Breast epithelium (tissue), 3 donors: Measurements from ENCODE around the gene LORICRIN.

Source experiments
- CTCF ChIP-seq, 3 donors: fragments of 450-650 bp; IDR thresholded peaks; one replicate each; pipeline ENCODE4 v1.5.1; 2016 to 2017; ENCODE audit warnings: antibody characterized with exemption in 3 of 3, mild to moderate bottlenecking in 3 of 3, moderate library complexity in 3 of 3
- POLR2AphosphoS5 ChIP-seq, 3 donors: sonication (generic); formaldehyde crosslinking; IDR thresholded peaks; one replicate each; pipeline ENCODE4 v1.6.1; 2017; ENCODE audit warnings: antibody characterized with exemption in 3 of 3

DNA sequence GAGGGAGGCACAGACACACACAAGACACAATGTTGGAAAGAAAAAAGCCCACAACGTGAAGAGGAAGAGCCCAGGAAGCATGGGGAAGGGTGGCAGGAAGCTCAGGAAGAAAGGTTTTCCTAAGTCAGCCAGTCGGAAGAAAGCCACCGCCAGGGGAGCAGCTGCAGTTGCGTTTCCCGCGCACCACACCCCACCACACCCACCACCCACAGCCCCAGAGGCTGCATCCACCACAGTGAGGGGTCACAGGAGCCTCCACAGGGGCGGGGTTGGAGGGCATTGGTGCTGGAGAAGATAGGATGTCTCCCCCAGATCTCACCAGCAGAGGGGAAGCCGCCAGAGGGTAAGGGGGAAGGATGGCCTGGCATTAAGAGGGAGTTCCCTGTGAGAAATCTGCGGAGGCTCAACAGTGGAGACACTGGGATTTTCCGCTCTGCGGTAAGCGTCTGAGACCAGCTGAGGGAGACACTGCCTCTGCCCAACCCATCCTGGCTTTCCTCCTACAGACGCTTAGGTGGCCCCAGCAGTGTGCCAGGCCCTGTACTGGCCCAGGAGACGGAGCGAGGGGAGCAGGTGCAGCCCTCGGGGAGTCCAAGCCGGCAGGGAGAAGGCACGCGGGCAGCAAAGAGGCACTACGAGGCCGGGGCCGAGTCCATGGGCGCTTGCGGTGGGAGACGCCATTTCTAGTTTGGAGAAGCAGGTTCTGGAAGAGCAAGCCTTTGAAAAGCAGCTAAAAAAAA lies 33.4 kb downstream of the LORICRIN start:
- no peak for TF ChIP-seq CTCF (IDR thresholded peaks at IDR 0.05)
- TF ChIP-seq POLR2AphosphoS5 (IDR thresholded peaks at IDR 0.05), result no peak
